ENCODE measurements around the gene HOMER2. TPM values are rescaled to one million over a fixed set of nuclear protein-coding genes. Genes with fewer than 3 reads are reported as not detected.

The HOMER2 gene
- total RNA-seq, 2 experiments from 2014 or later = 5.4 TPM

DNA sequence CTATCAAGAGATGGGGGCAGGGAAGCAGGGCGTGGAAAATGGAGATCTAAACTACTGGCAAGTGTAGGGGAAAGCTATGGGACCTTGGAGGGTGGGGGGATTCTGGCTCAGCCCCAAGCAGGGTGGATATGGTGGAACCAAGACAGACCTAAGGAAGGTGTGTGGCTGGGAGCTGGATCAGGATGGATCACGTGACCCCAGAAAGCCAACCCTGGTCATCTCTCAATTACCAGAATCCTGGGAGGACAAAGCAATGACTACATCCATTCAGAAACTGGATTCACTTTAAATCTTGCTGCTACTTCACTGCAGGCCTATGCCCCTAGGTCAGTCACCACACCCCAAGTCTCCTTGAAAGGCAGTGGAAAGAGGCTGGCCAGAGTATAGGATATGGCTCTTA is 74.7 kb downstream of the HOMER2 start:
- ATAC-seq (no peak), DNase-seq (no peak)
- no peaks in the 10 kb centered on the region for H3K9me3 Mint-ChIP-seq
- POLR2A ChIA-PET = no interaction called here
- TF ChIP-seq, protein P1, sequence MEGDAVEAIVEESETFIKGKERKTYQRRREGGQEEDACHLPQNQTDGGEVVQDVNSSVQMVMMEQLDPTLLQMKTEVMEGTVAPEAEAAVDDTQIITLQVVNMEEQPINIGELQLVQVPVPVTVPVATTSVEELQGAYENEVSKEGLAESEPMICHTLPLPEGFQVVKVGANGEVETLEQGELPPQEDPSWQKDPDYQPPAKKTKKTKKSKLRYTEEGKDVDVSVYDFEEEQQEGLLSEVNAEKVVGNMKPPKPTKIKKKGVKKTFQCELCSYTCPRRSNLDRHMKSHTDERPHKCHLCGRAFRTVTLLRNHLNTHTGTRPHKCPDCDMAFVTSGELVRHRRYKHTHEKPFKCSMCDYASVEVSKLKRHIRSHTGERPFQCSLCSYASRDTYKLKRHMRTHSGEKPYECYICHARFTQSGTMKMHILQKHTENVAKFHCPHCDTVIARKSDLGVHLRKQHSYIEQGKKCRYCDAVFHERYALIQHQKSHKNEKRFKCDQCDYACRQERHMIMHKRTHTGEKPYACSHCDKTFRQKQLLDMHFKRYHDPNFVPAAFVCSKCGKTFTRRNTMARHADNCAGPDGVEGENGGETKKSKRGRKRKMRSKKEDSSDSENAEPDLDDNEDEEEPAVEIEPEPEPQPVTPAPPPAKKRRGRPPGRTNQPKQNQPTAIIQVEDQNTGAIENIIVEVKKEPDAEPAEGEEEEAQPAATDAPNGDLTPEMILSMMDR (IDR thresholded peaks at IDR 0.05) = no peak
- H3K27me3 Mint-ChIP-seq = no peaks in the 10 kb centered on the region
- no peak overlapping the region for H3K27ac Mint-ChIP-seq
- no peaks in the 10 kb centered on the region for H3K4me1 Mint-ChIP-seq (ENCODE audit: low read depth)
- no peak overlapping the region for H3K4me3 Mint-ChIP-seq
- H3K36me3 Mint-ChIP-seq (ENCODE audit: low read depth) = no peaks in the 10 kb centered on the region
- intact Hi-C loops (cut with micrococcal nuclease) = no loop called here
- CTCF ChIA-PET = interaction anchor here (1.5 kb wide), 1 partner anchor 29 kb away, joined by 3 read pairs; no protein-coding TSS in a partner anchor

DNA sequence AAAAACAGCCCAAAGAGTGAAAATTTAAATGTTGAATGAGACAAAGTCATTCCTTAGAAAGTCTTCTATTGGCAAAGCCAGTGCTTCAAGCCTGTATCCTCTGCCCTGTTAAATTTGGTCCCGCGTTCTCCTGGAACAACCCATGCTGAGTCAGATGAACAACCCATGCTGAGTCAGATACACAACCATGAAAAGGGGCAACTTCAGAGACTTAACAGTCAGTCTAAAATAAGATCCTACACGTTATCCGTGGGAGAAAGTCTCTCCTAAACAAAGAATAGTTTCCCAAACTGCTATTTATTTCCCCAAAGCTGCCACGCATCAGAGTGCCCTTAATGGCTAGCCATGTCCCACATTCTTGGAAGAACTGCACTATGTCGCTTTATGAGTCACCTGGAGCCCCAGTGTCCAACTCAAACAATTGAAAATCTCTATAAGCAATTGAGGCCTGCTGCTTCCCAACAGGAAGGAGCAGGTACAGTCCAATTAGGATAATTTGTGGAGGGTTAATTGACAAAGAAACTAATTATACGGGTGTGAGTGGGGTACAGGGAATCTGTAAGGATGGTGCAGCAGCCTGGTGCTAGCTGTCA is 77.0 kb downstream of the HOMER2 start:
- no peaks in the 10 kb centered on the region for H3K4me1 Mint-ChIP-seq (ENCODE audit: low read depth)
- no peak for ATAC-seq
- H3K9me3 Mint-ChIP-seq = no peaks in the 10 kb centered on the region
- intact Hi-C loops (cut with micrococcal nuclease) = no loop called here
- H3K27ac Mint-ChIP-seq = no peak overlapping the region
- H3K27me3 Mint-ChIP-seq = no peaks in the 10 kb centered on the region
- H3K4me3 Mint-ChIP-seq = no peak overlapping the region
- no peak for DNase-seq
- ChIA-PET CTCF (no interaction called here), POLR2A (no interaction called here)
- no peaks in the 10 kb centered on the region for H3K36me3 Mint-ChIP-seq (ENCODE audit: low read depth)
- TF ChIP-seq, protein P1 (IDR thresholded peaks at IDR 0.05) = no peak

DNA sequence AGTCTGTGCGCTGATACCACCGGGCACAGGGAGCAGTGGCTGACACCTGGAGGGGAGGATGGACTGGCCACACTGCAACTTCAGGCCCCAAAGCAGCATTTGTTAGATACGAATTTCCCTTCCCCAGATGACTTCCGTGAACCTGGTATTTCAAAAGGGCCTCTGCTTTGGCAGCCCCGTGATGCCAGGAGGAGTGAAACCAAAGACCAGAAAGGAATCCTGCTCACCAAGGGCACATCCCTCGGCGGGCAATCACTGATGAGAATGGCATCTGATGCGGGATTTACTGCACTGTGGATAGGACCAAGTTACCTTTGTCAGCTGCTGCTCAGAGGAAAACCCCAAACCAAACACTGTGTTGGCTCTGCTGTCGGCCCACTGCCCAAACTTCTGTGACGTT is 77.6 kb downstream of the HOMER2 start:
- Mint-ChIP-seq H3K36me3 (ENCODE audit: low read depth) (no peaks in the 10 kb centered on the region), H3K27me3 (no peaks in the 10 kb centered on the region), H3K4me3 (no peak overlapping the region), H3K4me1 (ENCODE audit: low read depth) (no peaks in the 10 kb centered on the region), H3K27ac (no peak overlapping the region), H3K9me3 (no peaks in the 10 kb centered on the region)
- DNase-seq (no peak), ATAC-seq (no peak)
- ChIA-PET CTCF (no interaction called here), POLR2A (no interaction called here)
- intact Hi-C loops (cut with micrococcal nuclease) = no loop called here
- TF ChIP-seq, protein P1 (IDR thresholded peaks at IDR 0.05) = no peak

DNA sequence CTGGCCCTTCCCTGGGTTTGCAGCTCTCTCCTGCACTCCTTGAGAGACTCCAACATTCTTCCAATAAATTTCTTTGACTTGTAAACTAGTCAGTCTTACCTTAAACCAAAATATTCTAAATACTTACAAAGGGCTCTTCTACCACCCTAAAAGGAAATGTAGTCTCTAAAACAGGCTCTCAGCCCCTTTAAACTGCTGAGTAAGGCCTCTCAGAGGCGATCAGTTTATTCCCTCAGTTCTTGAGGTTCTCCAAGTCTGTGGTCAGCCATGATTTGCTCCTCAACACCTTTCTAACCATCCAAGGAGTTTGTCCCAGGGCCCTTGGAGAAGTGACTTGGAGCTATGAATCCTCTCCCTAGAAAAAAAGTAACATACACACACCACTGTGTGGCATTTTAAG is 78.3 kb downstream of the HOMER2 start:
- Mint-ChIP-seq H3K4me3 (no peak overlapping the region), H3K27me3 (no peaks in the 10 kb centered on the region), H3K27ac (no peak overlapping the region), H3K36me3 (ENCODE audit: low read depth) (no peaks in the 10 kb centered on the region), H3K4me1 (ENCODE audit: low read depth) (no peaks in the 10 kb centered on the region), H3K9me3 (no peaks in the 10 kb centered on the region)
- ATAC-seq (no peak), DNase-seq (no peak)
- ChIA-PET POLR2A (no interaction called here), CTCF (no interaction called here)
- intact Hi-C loops (cut with micrococcal nuclease) = no loop called here
- TF ChIP-seq, protein P1 (IDR thresholded peaks at IDR 0.05) = no peak

DNA sequence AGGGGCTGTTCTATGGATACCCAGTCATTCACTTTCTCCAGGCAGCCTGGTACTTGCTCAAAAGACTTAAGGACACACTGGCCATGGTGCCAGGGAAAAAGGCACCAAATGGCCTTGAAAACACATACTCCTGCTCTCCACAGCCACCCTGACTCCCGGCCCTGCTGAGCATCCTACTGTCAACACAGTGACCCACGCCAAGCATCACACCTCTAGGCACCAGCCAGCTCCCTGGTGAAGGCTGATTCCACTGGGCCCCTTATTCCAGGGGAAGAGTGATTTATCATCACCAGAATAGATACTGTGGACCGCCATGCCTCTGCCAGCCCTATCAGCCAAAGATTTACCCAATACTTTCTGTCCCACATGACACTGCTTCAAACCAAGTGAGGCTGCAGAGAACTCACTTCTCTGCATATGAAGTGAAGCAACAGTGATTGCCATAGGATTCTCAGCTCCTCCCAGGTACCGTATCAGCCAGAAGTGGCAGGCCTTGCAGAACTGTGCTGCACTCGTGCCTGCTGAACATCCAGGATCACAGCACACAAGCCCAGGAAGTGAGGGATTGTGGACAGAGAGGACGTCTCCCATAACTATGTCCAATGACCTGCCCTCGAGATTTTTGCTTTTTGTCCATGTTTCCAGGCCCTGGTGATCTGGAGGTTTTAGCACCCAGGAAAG is 79.4 kb downstream of the HOMER2 start:
- Mint-ChIP-seq H3K36me3 (ENCODE audit: low read depth) (no peaks in the 10 kb centered on the region), H3K9me3 (no peaks in the 10 kb centered on the region), H3K4me3 (no peak overlapping the region), H3K27me3 (no peaks in the 10 kb centered on the region), H3K27ac (no peak overlapping the region), H3K4me1 (ENCODE audit: low read depth) (no peaks in the 10 kb centered on the region)
- ChIA-PET POLR2A (no interaction called here), CTCF (no interaction called here)
- intact Hi-C loops (cut with micrococcal nuclease) = no loop called here
- DNase-seq (no peak), ATAC-seq (no peak)
- TF ChIP-seq, protein P1 (IDR thresholded peaks at IDR 0.05) = no peak

Data from activated CD8-positive, alpha-beta T cell treated with anti-CD3 and anti-CD28 coated beads for 36 hours (primary cell).